ENCODE data around the gene BDH1. TPM values are rescaled to one million over a fixed set of nuclear protein-coding genes. Genes with fewer than 3 reads are reported as not detected.

Gene BDH1

GRCh38 chr3:197460639-197461038, 95.1 kb downstream of the BDH1 start:
- H2BK5ac ChIP-seq (ENCODE audit: low read depth, low read length, poor library complexity, severe bottlenecking) = no peak overlapping the region

GRCh38 chr3:197460002-197460401, 95.8 kb downstream of the BDH1 start:
- Histone ChIP-seq H3K4ac (ENCODE audit: low read depth in 1 of 2, low read length in 2 of 2) (no peak overlapping the region), H3K79me1 (replicated peaks; ENCODE audit: low read length, poor library complexity, severe bottlenecking) (no peaks in the 10 kb centered on the region), H4K91ac (ENCODE audit: low read length) (no peak overlapping the region), H2AFZ (ENCODE audit: low read depth, low read length) (no peak overlapping the region), H2BK12ac (ENCODE audit: low read length in 2 of 2) (no peak overlapping the region), H3K4me1 (ENCODE audit: control insufficient read depth, insufficient read depth, low read depth, low read length) (peaks cover 6% of the 10 kb centered on the region), H3K4me3 (ENCODE audit: insufficient read depth in 1 of 2, low read depth in 1 of 2, low read length in 2 of 2) (no peak overlapping the region), H2BK120ac (ENCODE audit: low read depth, low read length) (no peak overlapping the region), H3K27ac (ENCODE audit: low read length, poor library complexity, severe bottlenecking) (no peak overlapping the region), H3K9me3 (ENCODE audit: control insufficient read depth, low read length) (no peaks in the 10 kb centered on the region), H3K4me2 (ENCODE audit: low read length, poor library complexity, severe bottlenecking) (no peak overlapping the region), H3K14ac (ENCODE audit: low read length in 2 of 2) (no peak overlapping the region), H2AK5ac (ENCODE audit: low read length, severe bottlenecking) (peak overlapping the region; percentile 31), H2BK5ac (ENCODE audit: low read depth, low read length, poor library complexity, severe bottlenecking) (no peak overlapping the region), H4K8ac (ENCODE audit: low read length) (no peak overlapping the region), H3K18ac (ENCODE audit: low read depth in 1 of 2, low read length in 2 of 2) (no peak overlapping the region), H2BK15ac (ENCODE audit: low read depth, poor library complexity, severe bottlenecking) (no peak overlapping the region), H3K27me3 (ENCODE audit: control insufficient read depth in 1 of 2, insufficient read depth in 1 of 2, low read length in 2 of 2) (peaks cover 0 to 10% of the 10 kb centered on the region in 2 experiments), H3K23ac (ENCODE audit: low read length in 2 of 2) (no peak overlapping the region), H3K36me3 (ENCODE audit: control insufficient read depth in 1 of 2, insufficient read depth in 2 of 2, low read depth in 1 of 2, low read length in 2 of 2) (no peaks in the 10 kb centered on the region), H3K9ac (ENCODE audit: low read length) (no peak overlapping the region)
- no peak for DNase-seq
- 98% methylated on average over 9 of the region's 13 CpGs for WGBS

More at GRCh38 chr3:197460639-197461038, 95.1 kb downstream of the BDH1 start:
- H3K4ac ChIP-seq (ENCODE audit: low read depth in 1 of 2, low read length in 2 of 2) = no peak overlapping the region
- no peak overlapping the region for H2BK12ac ChIP-seq (ENCODE audit: low read length in 2 of 2)
- H2BK120ac ChIP-seq (ENCODE audit: low read depth, low read length) = no peak overlapping the region
- H3K36me3 ChIP-seq (ENCODE audit: control insufficient read depth in 1 of 2, insufficient read depth in 2 of 2, low read depth in 1 of 2, low read length in 2 of 2) = no peaks in the 10 kb centered on the region
- H4K8ac ChIP-seq (ENCODE audit: low read length) = no peak overlapping the region
- H3K79me1 ChIP-seq (replicated peaks; ENCODE audit: low read length, poor library complexity, severe bottlenecking) = no peaks in the 10 kb centered on the region
- H3K27ac ChIP-seq (ENCODE audit: low read length, poor library complexity, severe bottlenecking) = no peak overlapping the region
- H3K23ac ChIP-seq (ENCODE audit: low read length in 2 of 2) = no peak overlapping the region
- H2AK5ac ChIP-seq (ENCODE audit: low read length, severe bottlenecking) = no peak overlapping the region
- no peak overlapping the region for H3K4me3 ChIP-seq (ENCODE audit: insufficient read depth in 1 of 2, low read depth in 1 of 2, low read length in 2 of 2)
- no peak overlapping the region for H3K9ac ChIP-seq (ENCODE audit: low read length)
- no peak overlapping the region for H3K4me2 ChIP-seq (ENCODE audit: low read length, poor library complexity, severe bottlenecking)
- peaks cover 9% of the 10 kb centered on the region for H3K4me1 ChIP-seq (ENCODE audit: control insufficient read depth, insufficient read depth, low read depth, low read length)
- H3K27me3 ChIP-seq (ENCODE audit: control insufficient read depth in 1 of 2, insufficient read depth in 1 of 2, low read length in 2 of 2) = peaks cover 0 to 5% of the 10 kb centered on the region in 2 experiments
- no peak overlapping the region for H2AFZ ChIP-seq (ENCODE audit: low read depth, low read length)
- no peak overlapping the region for H2BK15ac ChIP-seq (ENCODE audit: low read depth, poor library complexity, severe bottlenecking)
- H4K91ac ChIP-seq (ENCODE audit: low read length) = no peak overlapping the region
- H3K9me3 ChIP-seq (ENCODE audit: control insufficient read depth, low read length) = no peaks in the 10 kb centered on the region
- DNase-seq = no peak
- WGBS = 87% methylated on average over 4 of the region's 6 CpGs
- H3K18ac ChIP-seq (ENCODE audit: low read depth in 1 of 2, low read length in 2 of 2) = no peak overlapping the region
- H3K14ac ChIP-seq (ENCODE audit: low read length in 2 of 2) = no peak overlapping the region

Small RNAs within 50 kb of the gene (small RNA-seq; reads per million reads assigned to genes)
- not detected for gene AC132008.1 (ENCODE audit: low read depth)
